Testis (tissue), 5 donors: ENCODE results near the gene KCNC3. TPM values are rescaled to one million over a fixed set of nuclear protein-coding genes. Genes with fewer than 3 reads are reported as not detected.

ENCODE experiments used
- DNase-seq: peaks from one replicate; pipeline ENCODE4 v3.0.0-alpha.2; 2019
- H3K27ac ChIP-seq, 2 donors: fragments of 200-600 bp; sonication (generic); one replicate each; pipeline ENCODE4 v1.5.1; 2019
- H3K27me3 ChIP-seq: fragments of 200-600 bp; sonication (generic); one replicate; pipeline ENCODE4 v1.5.1; 2019
- H3K36me3 ChIP-seq: fragments of 200-600 bp; sonication (generic); one replicate; pipeline ENCODE4 v1.5.1; 2017; ENCODE audit warnings: low read depth; ENCODE audit errors: missing control alignments
- H3K4me1 ChIP-seq: fragments of 200-600 bp; sonication (generic); one replicate; pipeline ENCODE4 v1.5.1; 2019
- H3K4me3 ChIP-seq, 2 donors: fragments of 200-600 bp; sonication (generic); one replicate each; pipeline ENCODE4 v1.5.1; 2017 to 2019
- H3K9me3 ChIP-seq: fragments of 200-600 bp; sonication (generic); one replicate; pipeline ENCODE4 v1.5.1; 2017
- POLR2A ChIP-seq: fragments of 450-650 bp; IDR thresholded peaks from one replicate; pipeline ENCODE4 v1.6.1; 2017; ENCODE audit warnings: antibody characterized with exemption, mild to moderate bottlenecking, moderate library complexity
- WGBS, 2 donors: methylation state at CpG; one replicate each; pipeline ENCODE4 v1.1.5; 2018; 5-methylcytosine and 5-hydroxymethylcytosine counted together
- intact Hi-C: fragments of 100-400 bp; cut with DNase I; formaldehyde crosslinking; loops from one replicate; pipeline ENCODE4 v1.15.1; 2023; ENCODE audit warnings: low total_unique reads
- long read RNA-seq, 2 donors: transcript quantifications; one replicate each; lab custom pipeline, GENCODE V29; 2026
- polyA plus RNA-seq: library from polyadenylated mRNA; stranded (reverse); fragments of 350-450 nt; fragmentation: Illumina TruSeq; extraction: RNeasy Lipid Tissue Mini Kit (QIAGEN cat#74804); gene quantifications from one replicate; pipeline ENCODE4 v1.2.3, GENCODE V29; 2014; ENCODE audit warnings: low read depth, low replicate concordance; ENCODE audit not compliant: insufficient read depth
- total RNA-seq, 2 donors: library from RNA; depleted of rRNA; stranded (reverse); fragments of >200 nt; gene quantifications; one replicate each; pipeline ENCODE4 v1.2.3, GENCODE V29; 2016
- TF ChIP-seq, protein P1 (sequence below), 3 experiments: fragments of 450-650 bp in 2 of 3; fragments of 200-600 bp in 1 of 3; sonication (generic) in 1 of 3; IDR thresholded peaks; one replicate each; pipeline ENCODE4 v1.5.1; 2016 to 2019; ENCODE audit warnings: antibody characterized with exemption in 3 of 3, mild to moderate bottlenecking in 2 of 3, moderate library complexity in 1 of 3

Gene KCNC3
- total RNA-seq (10 to 100 TPM in 1 of 2 donors, 1 to 10 TPM in 1; 6.9 to 16.0 TPM), polyA plus RNA-seq (7.7 TPM)
- long read RNA-seq, donor 1, result 0 reads
- long read RNA-seq, donor 2, result 0 reads

DNA sequence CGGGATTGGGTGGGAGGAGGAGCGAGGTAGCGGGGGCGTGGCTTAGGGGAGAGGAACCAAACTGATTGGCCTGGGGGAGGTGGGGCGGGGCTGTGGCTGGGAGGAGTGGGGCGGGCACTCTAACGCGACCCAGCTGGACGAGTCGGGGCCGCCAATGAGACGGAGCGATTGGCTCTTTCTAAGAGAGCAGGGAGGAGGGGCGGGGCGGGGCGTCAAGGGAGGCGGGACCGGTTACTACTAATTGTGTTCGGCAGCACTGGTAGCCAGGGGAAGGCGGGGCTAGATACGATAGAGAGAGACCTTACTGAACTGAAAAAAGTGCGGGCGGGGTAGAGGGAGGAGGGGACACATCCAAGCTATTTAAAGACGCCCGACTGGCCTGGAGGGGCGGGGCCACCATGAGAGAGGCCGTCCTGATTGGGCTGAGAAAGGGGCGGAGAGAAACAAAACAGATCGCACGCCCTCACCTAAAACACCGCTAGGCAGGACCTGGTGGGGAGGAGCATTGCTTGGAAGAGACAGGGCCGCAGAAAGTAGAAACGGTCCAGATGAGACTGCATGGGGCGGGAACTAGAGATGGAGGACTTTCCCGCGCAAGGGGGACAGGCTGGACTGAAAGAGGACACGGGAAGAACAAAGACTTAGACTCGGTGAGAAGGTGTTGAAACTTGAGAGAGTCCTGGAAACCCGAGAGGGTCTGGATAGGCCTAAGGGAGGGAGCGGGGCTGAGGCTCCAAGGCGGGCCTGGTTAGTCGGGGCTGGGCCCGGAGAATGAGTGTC lies at the start of gene KCNC3:
Gene KCNC3, minus strand, starts transcription at position 232 of the 780 bp plus-strand sequence. CDS start 295 bp downstream, outside the sequence.
- H3K27me3 ChIP-seq, result no peaks in the 10 kb centered on the region
- peak within 1 kb of the TSS; percentile 39 to 41 for H3K4me3 ChIP-seq
- TF ChIP-seq POLR2A, result no peak
- TF ChIP-seq, protein P1, sequence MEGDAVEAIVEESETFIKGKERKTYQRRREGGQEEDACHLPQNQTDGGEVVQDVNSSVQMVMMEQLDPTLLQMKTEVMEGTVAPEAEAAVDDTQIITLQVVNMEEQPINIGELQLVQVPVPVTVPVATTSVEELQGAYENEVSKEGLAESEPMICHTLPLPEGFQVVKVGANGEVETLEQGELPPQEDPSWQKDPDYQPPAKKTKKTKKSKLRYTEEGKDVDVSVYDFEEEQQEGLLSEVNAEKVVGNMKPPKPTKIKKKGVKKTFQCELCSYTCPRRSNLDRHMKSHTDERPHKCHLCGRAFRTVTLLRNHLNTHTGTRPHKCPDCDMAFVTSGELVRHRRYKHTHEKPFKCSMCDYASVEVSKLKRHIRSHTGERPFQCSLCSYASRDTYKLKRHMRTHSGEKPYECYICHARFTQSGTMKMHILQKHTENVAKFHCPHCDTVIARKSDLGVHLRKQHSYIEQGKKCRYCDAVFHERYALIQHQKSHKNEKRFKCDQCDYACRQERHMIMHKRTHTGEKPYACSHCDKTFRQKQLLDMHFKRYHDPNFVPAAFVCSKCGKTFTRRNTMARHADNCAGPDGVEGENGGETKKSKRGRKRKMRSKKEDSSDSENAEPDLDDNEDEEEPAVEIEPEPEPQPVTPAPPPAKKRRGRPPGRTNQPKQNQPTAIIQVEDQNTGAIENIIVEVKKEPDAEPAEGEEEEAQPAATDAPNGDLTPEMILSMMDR (IDR thresholded peaks at IDR 0.05), result no peak
- H3K27ac ChIP-seq, result peak within 1 kb of the TSS; percentile 64 to 74
- peak; percentile 100 for DNase-seq
- H3K9me3 ChIP-seq, result no peaks in the 10 kb centered on the region
- 1 to 2% methylated on average over 42 to 43 of the region's 43 CpGs for WGBS, 2 donors
- intact Hi-C loops, result no loop called here
- no peaks in the 10 kb centered on the region for H3K36me3 ChIP-seq
- peaks cover 24% of the 10 kb centered on the region for H3K4me1 ChIP-seq

DNA sequence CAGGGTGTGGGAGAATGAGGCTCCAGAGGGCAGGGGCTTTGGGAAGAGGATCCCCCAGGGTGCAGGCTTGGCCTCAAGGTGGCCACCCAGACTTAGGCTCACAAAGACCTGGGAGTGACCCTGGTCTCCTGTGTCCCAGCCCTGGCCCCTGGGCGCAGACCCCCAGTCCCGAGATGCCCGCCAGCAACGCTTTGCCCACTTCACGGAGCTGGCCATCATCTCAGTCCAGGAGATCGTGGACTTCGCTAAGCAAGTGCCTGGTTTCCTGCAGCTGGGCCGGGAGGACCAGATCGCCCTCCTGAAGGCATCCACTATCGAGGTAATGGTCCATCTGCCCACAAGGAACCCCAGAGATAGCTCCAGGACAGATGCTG lies 49.7 kb upstream of the KCNC3 start:
- H3K36me3 ChIP-seq, result no peaks in the 10 kb centered on the region
- H3K4me3 ChIP-seq, result no peak overlapping the region
- DNase-seq, result no peak
- H3K4me1 ChIP-seq, result peaks cover 14% of the 10 kb centered on the region
- no peaks in the 10 kb centered on the region for H3K27me3 ChIP-seq
- WGBS, 2 donors, result 94% methylated on average over 10 of the region's 10 CpGs; no CpG with 5 or more reads in 1 of the 2 donors
- intact Hi-C loops, result no loop called here
- TF ChIP-seq POLR2A, result no peak
- TF ChIP-seq, protein P1 (IDR thresholded peaks at IDR 0.05), result no peak
- no peak overlapping the region for H3K27ac ChIP-seq
- H3K9me3 ChIP-seq, result no peaks in the 10 kb centered on the region

DNA sequence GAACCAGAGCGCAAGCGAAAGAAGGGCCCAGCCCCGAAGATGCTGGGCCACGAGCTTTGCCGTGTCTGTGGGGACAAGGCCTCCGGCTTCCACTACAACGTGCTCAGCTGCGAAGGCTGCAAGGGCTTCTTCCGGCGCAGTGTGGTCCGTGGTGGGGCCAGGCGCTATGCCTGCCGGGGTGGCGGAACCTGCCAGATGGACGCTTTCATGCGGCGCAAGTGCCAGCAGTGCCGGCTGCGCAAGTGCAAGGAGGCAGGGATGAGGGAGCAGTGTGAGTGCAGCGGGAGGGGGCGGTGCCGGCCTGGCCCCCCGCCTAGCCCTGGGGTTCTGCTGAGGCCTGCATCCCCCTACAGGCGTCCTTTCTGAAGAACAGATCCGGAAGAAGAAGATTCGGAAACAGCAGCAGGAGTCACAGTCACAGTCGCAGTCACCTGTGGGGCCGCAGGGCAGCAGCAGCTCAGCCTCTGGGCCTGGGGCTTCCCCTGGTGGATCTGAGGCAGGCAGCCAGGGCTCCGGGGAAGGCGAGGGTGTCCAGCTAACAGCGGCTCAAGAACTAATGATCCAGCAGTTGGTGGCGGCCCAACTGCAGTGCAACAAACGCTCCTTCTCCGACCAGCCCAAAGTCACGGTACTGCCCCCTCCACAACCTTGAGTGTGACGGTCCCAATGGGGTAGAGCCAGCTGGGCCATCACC lies 49.1 kb upstream of the KCNC3 start:
- Histone ChIP-seq H3K36me3 (no peaks in the 10 kb centered on the region), H3K27me3 (no peaks in the 10 kb centered on the region), H3K4me3 (no peak overlapping the region), H3K4me1 (peaks cover 10% of the 10 kb centered on the region), H3K9me3 (no peaks in the 10 kb centered on the region), H3K27ac (no peak overlapping the region)
- no peak for TF ChIP-seq POLR2A
- TF ChIP-seq, protein P1 (IDR thresholded peaks at IDR 0.05), result no peak
- no peak for DNase-seq
- WGBS, 2 donors, result 91 to 95% methylated on average over 30 to 33 of the region's 36 CpGs
- intact Hi-C loops, result no loop called here

DNA sequence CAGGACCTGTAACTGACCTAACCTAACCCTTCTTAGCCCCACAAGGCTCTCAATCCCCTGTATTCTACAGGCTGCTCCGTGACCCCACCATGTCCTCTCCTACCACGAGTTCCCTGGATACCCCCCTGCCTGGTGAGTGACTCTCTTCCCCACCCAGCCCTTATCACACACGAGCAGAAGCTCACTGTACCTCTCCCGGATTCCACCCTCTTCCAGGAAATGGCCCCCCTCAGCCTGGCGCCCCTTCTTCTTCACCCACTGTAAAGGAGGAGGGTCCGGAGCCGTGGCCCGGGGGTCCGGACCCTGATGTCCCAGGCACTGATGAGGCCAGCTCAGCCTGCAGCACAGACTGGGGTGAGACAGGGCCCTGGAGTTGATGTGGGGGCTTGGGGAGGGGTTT lies 48.3 kb upstream of the KCNC3 start:
- DNase-seq, result no peak
- WGBS, 2 donors, result 69 to 71% methylated on average over 9 of the region's 9 CpGs
- Histone ChIP-seq H3K27ac (peak overlapping the region in 1 of 2 donors; percentile 100), H3K4me3 (no peak overlapping the region), H3K9me3 (no peaks in the 10 kb centered on the region), H3K4me1 (peaks cover 9% of the 10 kb centered on the region), H3K36me3 (no peaks in the 10 kb centered on the region), H3K27me3 (no peaks in the 10 kb centered on the region)
- TF ChIP-seq, protein P1 (IDR thresholded peaks at IDR 0.05), result no peak
- no peak for TF ChIP-seq POLR2A
- intact Hi-C loops, result no loop called here
